SU-DHL-6 (cell line): ENCODE measurements around the gene SCN8A.
"Not testable (repeated sequence)": the region's sequence is repeated elsewhere in the genome, so short reads cannot be mapped to it uniquely, and the experiment has no call there.

Source experiments
- H2AFZ ChIP-seq: fragments of 200-600 bp; sonication (generic); 2 replicates; pipeline ENCODE4 v1.6.1; 2014; ENCODE audit warnings: low read depth, mild to moderate bottlenecking, moderate library complexity, mixed read lengths, antibody characterized with exemption, low read length; ENCODE audit not compliant: severe bottlenecking
- H3F3A ChIP-seq: fragments of 200-600 bp; shearing (Covaris generic); 2 replicates; pipeline ENCODE4 v1.6.0; 2016; ENCODE audit warnings: antibody characterized with exemption, mild to moderate bottlenecking; ENCODE audit not compliant: insufficient read depth
- H3K27ac ChIP-seq: fragments of 200-600 bp; sonication (generic); 2 replicates; pipeline ENCODE4 v1.5.1; 2016; ENCODE audit warnings: low read depth, mild to moderate bottlenecking, low read length, moderate library complexity, mixed read lengths
- H3K27me3 ChIP-seq: fragments of 200-600 bp; sonication (generic), shearing (Covaris generic); 2 replicates; pipeline ENCODE4 v1.6.0; 2014; ENCODE audit warnings: mild to moderate bottlenecking, low read length
- H3K36me3 ChIP-seq: fragments of 200-600 bp; sonication (generic); 2 replicates; pipeline ENCODE4 v1.6.1; 2014; ENCODE audit warnings: mild to moderate bottlenecking, low read length, mixed read lengths
- H3K4me2 ChIP-seq: fragments of 300-600, 200-600 bp; shearing (Covaris generic), sonication (generic); 2 replicates; pipeline ENCODE4 v1.6.0; 2014; ENCODE audit warnings: low read length, low read depth, mild to moderate bottlenecking; ENCODE audit not compliant: poor library complexity, severe bottlenecking
- H3K4me3 ChIP-seq: fragments of 200-600 bp; sonication (generic); 2 replicates; pipeline ENCODE4 v1.5.1; 2014; ENCODE audit warnings: antibody characterized with exemption, low read length, mild to moderate bottlenecking, mixed read lengths; ENCODE audit not compliant: insufficient read depth, poor library complexity, severe bottlenecking
- H3K79me2 ChIP-seq: fragments of 200-600 bp; sonication (generic); 2 replicates; pipeline ENCODE4 v1.6.1; 2014; ENCODE audit warnings: mild to moderate bottlenecking, low read length, moderate library complexity; ENCODE audit not compliant: insufficient read depth
- H3K9ac ChIP-seq: fragments of 200-600 bp; sonication (generic); 2 replicates; pipeline ENCODE4 v1.7.0; 2014; ENCODE audit warnings: mild to moderate bottlenecking, low read length
- H3K9me2 ChIP-seq: fragments of 200-600 bp; sonication (generic); replicated peaks from 2 replicates; pipeline ENCODE4 v1.6.1; 2014; ENCODE audit warnings: low read length; ENCODE audit not compliant: insufficient read depth
- H3K9me3 ChIP-seq: fragments of 200-600 bp; sonication (generic); 2 replicates; pipeline ENCODE4 v1.6.1; 2014; ENCODE audit warnings: low read length, mixed read lengths; ENCODE audit not compliant: insufficient read depth
- H4K20me1 ChIP-seq: fragments of 200-600 bp; sonication (generic); 2 replicates; pipeline ENCODE4 v1.6.1; 2014; ENCODE audit warnings: low read depth, mild to moderate bottlenecking, antibody characterized with exemption, low read length, moderate library complexity, mixed read lengths
- EZH2phosphoT487 ChIP-seq: fragments of 200-600 bp; sonication (generic), shearing (Covaris generic); conservative IDR thresholded peaks from 2 replicates; pipeline ENCODE4 v1.6.1; 2018; ENCODE audit warnings: mild to moderate bottlenecking, antibody characterized with exemption, low read length, moderate library complexity, mixed read lengths
- TF ChIP-seq, protein P1 (sequence below): fragments of 200-600 bp; sonication (generic); IDR thresholded peaks from one replicate; pipeline ENCODE4 v1.5.1; 2017; ENCODE audit warnings: antibody characterized with exemption, mild to moderate bottlenecking, low read length, moderate library complexity; ENCODE audit not compliant: insufficient read depth, poor library complexity, severe bottlenecking

SCN8A gene

DNA sequence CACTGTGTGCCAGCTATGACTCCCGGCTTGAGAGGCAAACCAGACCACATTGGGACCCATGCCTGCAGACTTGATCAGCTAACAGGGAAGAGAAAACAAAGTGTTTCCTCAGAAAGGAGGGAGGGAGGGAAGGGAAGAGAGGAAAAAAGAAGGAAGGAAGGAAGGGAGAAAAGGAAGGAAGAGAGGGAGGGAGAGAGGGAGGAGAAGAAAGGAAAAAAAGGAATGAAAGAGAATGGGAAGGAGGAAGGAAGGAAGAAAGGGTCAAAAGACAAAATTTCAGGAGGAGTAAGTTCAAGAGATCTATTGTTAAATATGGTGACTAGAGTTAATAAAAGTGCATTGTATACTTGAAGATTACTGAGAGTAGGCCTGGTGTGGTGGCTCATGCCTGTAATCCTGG lies 238.6 kb downstream of the SCN8A start:
- no peaks in the 10 kb centered on the region for H4K20me1 ChIP-seq
- H3K27me3 ChIP-seq = no peaks in the 10 kb centered on the region
- no peaks in the 10 kb centered on the region for H3K9me3 ChIP-seq
- H2AFZ ChIP-seq = no peak overlapping the region
- no peak overlapping the region for H3K27ac ChIP-seq
- H3F3A ChIP-seq = no peaks in the 10 kb centered on the region
- H3K79me2 ChIP-seq = no peaks in the 10 kb centered on the region
- no peaks in the 10 kb centered on the region for H3K9me2 ChIP-seq
- no peak overlapping the region for H3K9ac ChIP-seq
- no peak overlapping the region for H3K4me3 ChIP-seq
- H3K36me3 ChIP-seq = no peaks in the 10 kb centered on the region
- H3K4me2 ChIP-seq = no peak overlapping the region
- TF ChIP-seq EZH2phosphoT487 = no peak
- TF ChIP-seq, protein P1, sequence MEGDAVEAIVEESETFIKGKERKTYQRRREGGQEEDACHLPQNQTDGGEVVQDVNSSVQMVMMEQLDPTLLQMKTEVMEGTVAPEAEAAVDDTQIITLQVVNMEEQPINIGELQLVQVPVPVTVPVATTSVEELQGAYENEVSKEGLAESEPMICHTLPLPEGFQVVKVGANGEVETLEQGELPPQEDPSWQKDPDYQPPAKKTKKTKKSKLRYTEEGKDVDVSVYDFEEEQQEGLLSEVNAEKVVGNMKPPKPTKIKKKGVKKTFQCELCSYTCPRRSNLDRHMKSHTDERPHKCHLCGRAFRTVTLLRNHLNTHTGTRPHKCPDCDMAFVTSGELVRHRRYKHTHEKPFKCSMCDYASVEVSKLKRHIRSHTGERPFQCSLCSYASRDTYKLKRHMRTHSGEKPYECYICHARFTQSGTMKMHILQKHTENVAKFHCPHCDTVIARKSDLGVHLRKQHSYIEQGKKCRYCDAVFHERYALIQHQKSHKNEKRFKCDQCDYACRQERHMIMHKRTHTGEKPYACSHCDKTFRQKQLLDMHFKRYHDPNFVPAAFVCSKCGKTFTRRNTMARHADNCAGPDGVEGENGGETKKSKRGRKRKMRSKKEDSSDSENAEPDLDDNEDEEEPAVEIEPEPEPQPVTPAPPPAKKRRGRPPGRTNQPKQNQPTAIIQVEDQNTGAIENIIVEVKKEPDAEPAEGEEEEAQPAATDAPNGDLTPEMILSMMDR = no peak

DNA sequence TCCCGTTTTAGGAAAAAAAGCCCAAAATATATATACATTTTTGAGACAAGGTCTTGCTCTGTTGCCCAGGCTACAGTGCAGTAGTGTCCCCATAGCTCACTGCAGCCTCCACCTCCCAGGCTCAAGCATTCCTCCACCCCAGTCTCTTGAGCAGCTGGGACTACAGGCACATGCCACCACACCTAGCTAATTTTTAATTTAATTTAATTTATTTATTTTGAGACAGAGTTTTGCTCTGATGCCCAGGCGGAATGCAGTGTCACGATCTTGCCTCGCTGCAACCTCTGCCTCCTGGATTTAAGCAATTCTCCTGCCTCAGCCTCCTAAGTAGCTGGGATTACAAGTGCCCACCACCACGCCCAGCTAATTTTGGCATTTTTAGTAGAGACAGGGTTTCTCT lies 240.8 kb downstream of the SCN8A start:
- not testable (repeated sequence) for H2AFZ ChIP-seq, H3K36me3 ChIP-seq, H3K4me3 ChIP-seq, H3K79me2 ChIP-seq, H3K27ac ChIP-seq, H3K4me2 ChIP-seq, H4K20me1 ChIP-seq, H3K27me3 ChIP-seq, H3K9ac ChIP-seq, H3F3A ChIP-seq, H3K9me3 ChIP-seq, H3K9me2 ChIP-seq

DNA sequence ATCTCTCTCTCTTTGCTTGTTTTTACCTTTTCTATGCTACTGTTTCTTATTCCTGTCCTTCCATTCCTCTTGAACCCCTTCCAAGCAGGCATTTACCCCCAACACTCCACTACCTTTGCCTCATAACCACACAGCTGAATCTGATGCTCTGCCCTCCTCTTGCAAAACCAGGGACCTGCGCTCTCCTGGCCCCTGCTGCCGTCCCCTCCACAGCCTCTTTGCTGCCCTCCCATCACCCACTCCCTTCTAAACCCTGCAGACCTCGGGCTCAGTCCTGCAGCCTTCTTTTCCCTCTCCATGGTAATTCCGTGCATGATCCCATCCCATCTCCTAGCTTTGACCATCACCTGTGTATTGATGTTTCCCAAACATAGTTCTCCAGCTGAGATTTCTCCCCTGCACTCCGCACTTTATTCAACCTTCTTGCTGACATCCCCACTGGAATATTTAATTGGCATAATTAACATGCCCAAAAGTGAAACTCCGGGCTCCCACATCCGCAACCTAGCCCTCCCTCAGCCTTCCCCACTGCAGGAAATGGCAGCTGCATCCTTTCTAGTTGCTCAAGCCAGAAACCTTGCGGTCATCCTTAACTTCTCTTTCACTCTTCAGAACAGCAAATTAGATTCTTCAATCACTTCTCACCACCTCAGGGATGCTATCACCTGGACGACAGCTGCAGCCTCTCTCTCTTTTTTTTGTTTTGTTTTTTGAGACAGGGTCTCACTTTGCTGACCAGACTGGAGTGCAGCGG lies 241.5 kb downstream of the SCN8A start:
- Histone ChIP-seq H3K27ac (no peak overlapping the region), H3K9me3 (no peaks in the 10 kb centered on the region), H3K27me3 (no peaks in the 10 kb centered on the region), H2AFZ (no peak overlapping the region), H4K20me1 (no peaks in the 10 kb centered on the region), H3K36me3 (no peaks in the 10 kb centered on the region), H3K4me3 (no peak overlapping the region), H3K9ac (no peak overlapping the region), H3K9me2 (no peaks in the 10 kb centered on the region), H3K4me2 (no peak overlapping the region), H3K79me2 (no peaks in the 10 kb centered on the region), H3F3A (no peaks in the 10 kb centered on the region)
- TF ChIP-seq EZH2phosphoT487 = no peak
- TF ChIP-seq, protein P1 = no peak

DNA sequence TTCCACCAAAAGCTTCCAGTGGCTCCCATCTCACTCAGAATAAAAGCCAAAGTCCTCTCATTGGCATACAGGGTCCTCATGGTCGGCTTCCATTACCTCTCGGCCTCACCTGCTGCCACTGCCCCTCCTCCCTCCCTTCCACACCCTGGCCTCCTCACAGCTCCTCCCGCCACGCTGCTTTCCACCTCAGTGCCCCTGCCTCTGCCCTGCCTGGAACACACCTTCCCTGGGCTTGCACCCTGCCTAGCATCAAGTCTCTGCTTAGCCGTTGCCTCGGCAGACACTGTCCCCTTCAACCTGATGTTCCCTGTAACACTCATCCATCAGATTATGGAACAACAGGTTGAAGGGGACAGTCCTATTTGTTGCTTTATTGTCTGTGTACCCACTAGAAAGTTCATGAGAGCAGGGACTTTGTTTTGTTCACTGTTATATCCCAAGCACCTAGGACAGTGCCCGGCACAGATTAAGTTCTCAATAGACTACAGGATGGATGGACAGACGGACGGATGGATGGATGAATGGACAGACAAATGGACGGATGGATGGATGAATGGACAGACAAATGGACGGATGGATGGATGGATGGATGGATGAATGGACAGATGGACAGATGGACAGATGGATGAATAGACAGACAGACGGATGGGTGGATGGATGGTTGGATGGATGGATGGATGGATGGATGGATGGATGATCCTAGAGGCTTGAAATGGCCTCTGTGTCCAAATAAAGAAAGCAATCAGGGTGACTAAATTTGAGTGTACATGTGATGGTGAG lies 242.6 kb downstream of the SCN8A start:
- Histone ChIP-seq H3K4me2 (no peak overlapping the region), H3K36me3 (no peaks in the 10 kb centered on the region), H3F3A (no peaks in the 10 kb centered on the region), H4K20me1 (no peaks in the 10 kb centered on the region), H2AFZ (no peak overlapping the region), H3K79me2 (no peaks in the 10 kb centered on the region), H3K27me3 (no peaks in the 10 kb centered on the region), H3K4me3 (no peak overlapping the region), H3K27ac (no peak overlapping the region), H3K9me3 (no peaks in the 10 kb centered on the region), H3K9me2 (no peaks in the 10 kb centered on the region), H3K9ac (no peak overlapping the region)
- no peak for TF ChIP-seq EZH2phosphoT487
- TF ChIP-seq, protein P1 = no peak
